Measurements from ENCODE around the gene MLN. TPM values are rescaled to one million over a fixed set of nuclear protein-coding genes. Genes with fewer than 3 reads are reported as not detected.

The MLN gene
- polyA plus RNA-seq, 1 of the 3 experiments (the other 2 are of a cell fraction), result not detected

DNA sequence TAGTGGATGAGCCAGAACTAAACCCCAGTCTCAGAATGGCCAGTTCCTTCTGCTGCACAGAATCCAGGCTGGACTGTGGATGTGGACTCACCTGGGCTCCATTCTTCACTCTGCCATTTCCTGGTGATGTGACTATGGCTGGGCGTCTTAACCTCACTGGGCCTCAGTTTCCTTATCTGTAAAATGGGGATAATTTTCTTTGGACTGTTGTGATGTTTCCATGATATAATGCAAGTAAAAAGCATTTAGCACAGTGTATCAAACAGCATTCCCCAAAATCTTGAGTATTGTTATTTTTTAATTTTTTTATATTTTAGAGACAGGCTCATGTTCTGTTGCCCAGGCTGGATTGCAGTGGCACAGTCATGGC, 51.2 kb downstream of the MLN start:
- CTCF ChIA-PET, result interaction anchor here (0.8 to 5.2 kb wide), 6 partner anchors 9 to 411 kb away, joined by 3 to 39 read pairs (median 3); no protein-coding TSS in a partner anchor

More for the DNA sequence above, 51.2 kb downstream of the MLN start:
- Histone ChIP-seq H3K4me3 (ENCODE audit: low read depth in 2 of 2, low read length in 1 of 2) (no peak overlapping the region), H3K9me2 (no peaks in the 10 kb centered on the region), H3K4me1 (ENCODE audit: control insufficient read depth in 1 of 2, insufficient read depth in 2 of 2, low read depth in 1 of 2, low read length in 1 of 2) (peaks cover 0 to 19% of the 10 kb centered on the region in 2 experiments; a peak in 1 of 4 replicates), H3K27ac (ENCODE audit: low read depth in 2 of 2, low read length in 1 of 2) (no peak overlapping the region), H2AFZ (ENCODE audit: low read depth) (no peak overlapping the region), H3K36me3 (replicated peaks in 1 of 2; ENCODE audit: control insufficient read depth in 1 of 2, insufficient read depth in 2 of 2, low read length in 1 of 2) (no peaks in the 10 kb centered on the region), H3K4me2 (no peak overlapping the region), H3F3A (replicated peaks; ENCODE audit: insufficient read depth) (no peaks in the 10 kb centered on the region), H3K27me3 (ENCODE audit: insufficient read depth) (no peaks in the 10 kb centered on the region), H3K9me3 (no peaks in the 10 kb centered on the region), H3K79me2 (ENCODE audit: insufficient read depth) (no peaks in the 10 kb centered on the region), H4K20me1 (ENCODE audit: insufficient read depth) (no peaks in the 10 kb centered on the region), H3K9ac (no peak overlapping the region)
- WGBS (ENCODE audit: low lambda C conversion rate), result 78% methylated on average over 1 of the region's 1 CpG
- TF ChIP-seq SMC3 (IDR thresholded peaks at IDR 0.05; ENCODE audit: low read depth, low read length), result no peak
- no peak for TF ChIP-seq RCOR1 (IDR thresholded peaks at IDR 0.05; ENCODE audit: low read length)
- TF ChIP-seq, protein P1, sequence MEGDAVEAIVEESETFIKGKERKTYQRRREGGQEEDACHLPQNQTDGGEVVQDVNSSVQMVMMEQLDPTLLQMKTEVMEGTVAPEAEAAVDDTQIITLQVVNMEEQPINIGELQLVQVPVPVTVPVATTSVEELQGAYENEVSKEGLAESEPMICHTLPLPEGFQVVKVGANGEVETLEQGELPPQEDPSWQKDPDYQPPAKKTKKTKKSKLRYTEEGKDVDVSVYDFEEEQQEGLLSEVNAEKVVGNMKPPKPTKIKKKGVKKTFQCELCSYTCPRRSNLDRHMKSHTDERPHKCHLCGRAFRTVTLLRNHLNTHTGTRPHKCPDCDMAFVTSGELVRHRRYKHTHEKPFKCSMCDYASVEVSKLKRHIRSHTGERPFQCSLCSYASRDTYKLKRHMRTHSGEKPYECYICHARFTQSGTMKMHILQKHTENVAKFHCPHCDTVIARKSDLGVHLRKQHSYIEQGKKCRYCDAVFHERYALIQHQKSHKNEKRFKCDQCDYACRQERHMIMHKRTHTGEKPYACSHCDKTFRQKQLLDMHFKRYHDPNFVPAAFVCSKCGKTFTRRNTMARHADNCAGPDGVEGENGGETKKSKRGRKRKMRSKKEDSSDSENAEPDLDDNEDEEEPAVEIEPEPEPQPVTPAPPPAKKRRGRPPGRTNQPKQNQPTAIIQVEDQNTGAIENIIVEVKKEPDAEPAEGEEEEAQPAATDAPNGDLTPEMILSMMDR (IDR thresholded peaks at IDR 0.05), result no peak
- TF ChIP-seq GATA2 (CRISPR knock-in tag; IDR thresholded peaks at IDR 0.05), result no peak
- no peak for TF ChIP-seq RAD21 (IDR thresholded peaks at IDR 0.05; ENCODE audit: low read length)
- no peak for TF ChIP-seq MEF2A (IDR thresholded peaks at IDR 0.05; ENCODE audit: borderline replicate concordance, low read depth)
- TF ChIP-seq, protein P2, sequence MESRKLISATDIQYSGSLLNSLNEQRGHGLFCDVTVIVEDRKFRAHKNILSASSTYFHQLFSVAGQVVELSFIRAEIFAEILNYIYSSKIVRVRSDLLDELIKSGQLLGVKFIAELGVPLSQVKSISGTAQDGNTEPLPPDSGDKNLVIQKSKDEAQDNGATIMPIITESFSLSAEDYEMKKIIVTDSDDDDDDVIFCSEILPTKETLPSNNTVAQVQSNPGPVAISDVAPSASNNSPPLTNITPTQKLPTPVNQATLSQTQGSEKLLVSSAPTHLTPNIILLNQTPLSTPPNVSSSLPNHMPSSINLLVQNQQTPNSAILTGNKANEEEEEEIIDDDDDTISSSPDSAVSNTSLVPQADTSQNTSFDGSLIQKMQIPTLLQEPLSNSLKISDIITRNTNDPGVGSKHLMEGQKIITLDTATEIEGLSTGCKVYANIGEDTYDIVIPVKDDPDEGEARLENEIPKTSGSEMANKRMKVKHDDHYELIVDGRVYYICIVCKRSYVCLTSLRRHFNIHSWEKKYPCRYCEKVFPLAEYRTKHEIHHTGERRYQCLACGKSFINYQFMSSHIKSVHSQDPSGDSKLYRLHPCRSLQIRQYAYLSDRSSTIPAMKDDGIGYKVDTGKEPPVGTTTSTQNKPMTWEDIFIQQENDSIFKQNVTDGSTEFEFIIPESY (IDR thresholded peaks at IDR 0.05; ENCODE audit: borderline replicate concordance, low read depth), result no peak
- TF ChIP-seq TCF12 (IDR thresholded peaks at IDR 0.05), result no peak
- TF ChIP-seq NFIC (IDR thresholded peaks at IDR 0.05; ENCODE audit: borderline replicate concordance), result no peak
- TF ChIP-seq IRF3 (IDR thresholded peaks at IDR 0.05; ENCODE audit: low read depth, low read length), result no peak
- TF ChIP-seq TEAD4 (IDR thresholded peaks at IDR 0.05; ENCODE audit: borderline replicate concordance, insufficient read depth), result no peak
- TF ChIP-seq GABPA (IDR thresholded peaks at IDR 0.05; ENCODE audit: low read depth), result no peak
- TF ChIP-seq FOSL2 (IDR thresholded peaks at IDR 0.05; ENCODE audit: borderline replicate concordance, low read depth), result no peak
- no peak for TF ChIP-seq EP300 (IDR thresholded peaks at IDR 0.05; ENCODE audit: borderline replicate concordance in 1 of 2, low read depth in 1 of 2, low read length in 1 of 2)
- TF ChIP-seq, protein P3, sequence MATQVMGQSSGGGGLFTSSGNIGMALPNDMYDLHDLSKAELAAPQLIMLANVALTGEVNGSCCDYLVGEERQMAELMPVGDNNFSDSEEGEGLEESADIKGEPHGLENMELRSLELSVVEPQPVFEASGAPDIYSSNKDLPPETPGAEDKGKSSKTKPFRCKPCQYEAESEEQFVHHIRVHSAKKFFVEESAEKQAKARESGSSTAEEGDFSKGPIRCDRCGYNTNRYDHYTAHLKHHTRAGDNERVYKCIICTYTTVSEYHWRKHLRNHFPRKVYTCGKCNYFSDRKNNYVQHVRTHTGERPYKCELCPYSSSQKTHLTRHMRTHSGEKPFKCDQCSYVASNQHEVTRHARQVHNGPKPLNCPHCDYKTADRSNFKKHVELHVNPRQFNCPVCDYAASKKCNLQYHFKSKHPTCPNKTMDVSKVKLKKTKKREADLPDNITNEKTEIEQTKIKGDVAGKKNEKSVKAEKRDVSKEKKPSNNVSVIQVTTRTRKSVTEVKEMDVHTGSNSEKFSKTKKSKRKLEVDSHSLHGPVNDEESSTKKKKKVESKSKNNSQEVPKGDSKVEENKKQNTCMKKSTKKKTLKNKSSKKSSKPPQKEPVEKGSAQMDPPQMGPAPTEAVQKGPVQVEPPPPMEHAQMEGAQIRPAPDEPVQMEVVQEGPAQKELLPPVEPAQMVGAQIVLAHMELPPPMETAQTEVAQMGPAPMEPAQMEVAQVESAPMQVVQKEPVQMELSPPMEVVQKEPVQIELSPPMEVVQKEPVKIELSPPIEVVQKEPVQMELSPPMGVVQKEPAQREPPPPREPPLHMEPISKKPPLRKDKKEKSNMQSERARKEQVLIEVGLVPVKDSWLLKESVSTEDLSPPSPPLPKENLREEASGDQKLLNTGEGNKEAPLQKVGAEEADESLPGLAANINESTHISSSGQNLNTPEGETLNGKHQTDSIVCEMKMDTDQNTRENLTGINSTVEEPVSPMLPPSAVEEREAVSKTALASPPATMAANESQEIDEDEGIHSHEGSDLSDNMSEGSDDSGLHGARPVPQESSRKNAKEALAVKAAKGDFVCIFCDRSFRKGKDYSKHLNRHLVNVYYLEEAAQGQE (IDR thresholded peaks at IDR 0.05; ENCODE audit: low read depth, low read length), result no peak
- TF ChIP-seq USF1 (IDR thresholded peaks at IDR 0.05; ENCODE audit: borderline replicate concordance, low read depth), result no peak
- no peak for TF ChIP-seq NRF1 (IDR thresholded peaks at IDR 0.05; ENCODE audit: low read depth, low read length)
- TF ChIP-seq, protein P4, sequence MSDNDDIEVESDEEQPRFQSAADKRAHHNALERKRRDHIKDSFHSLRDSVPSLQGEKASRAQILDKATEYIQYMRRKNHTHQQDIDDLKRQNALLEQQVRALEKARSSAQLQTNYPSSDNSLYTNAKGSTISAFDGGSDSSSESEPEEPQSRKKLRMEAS (IDR thresholded peaks at IDR 0.05; ENCODE audit: low read depth), result no peak
- TF ChIP-seq TAF1 (IDR thresholded peaks at IDR 0.05; ENCODE audit: borderline replicate concordance, low read depth, low read length), result no peak
- no peak for TF ChIP-seq YY1 (IDR thresholded peaks at IDR 0.05; ENCODE audit: low read depth)
- POLR2A ChIA-PET, result no interaction called here
- no peak for DNase-seq

Measured in SK-N-SH (cell line).